GM23248 (cell line): ENCODE results near the gene AVP. TPM values are rescaled to one million over a fixed set of nuclear protein-coding genes. Genes with fewer than 3 reads are reported as not detected.
"Not testable (repeated sequence)": the region's sequence is repeated elsewhere in the genome, so short reads cannot be mapped to it uniquely, and the experiment has no call there.

ENCODE experiments used
- DNase-seq: peaks from one replicate; pipeline ENCODE4 v3.0.0-alpha.2; 2015
- H2AFZ ChIP-seq: fragments of 200-600 bp; sonication (generic); 2 replicates; pipeline ENCODE4 v1.6.1; 2016; ENCODE audit warnings: antibody characterized with exemption
- H3F3A ChIP-seq: fragments of 200-600 bp; sonication (generic); 2 replicates; pipeline ENCODE4 v1.6.1; 2016; ENCODE audit warnings: mild to moderate bottlenecking, antibody characterized with exemption, mixed run types; ENCODE audit not compliant: insufficient read depth
- H3K27ac ChIP-seq: fragments of 200-600 bp; sonication (generic); 2 replicates; pipeline ENCODE4 v1.5.1; 2016; ENCODE audit warnings: mild to moderate bottlenecking
- H3K27me3 ChIP-seq: fragments of 200-600 bp; sonication (generic); replicated peaks from 2 replicates; pipeline ENCODE4 v1.6.1; 2016; ENCODE audit warnings: mild to moderate bottlenecking; ENCODE audit not compliant: insufficient read depth
- H3K36me3 ChIP-seq: fragments of 200-600 bp; sonication (generic); 2 replicates; pipeline ENCODE4 v1.6.1; 2016; ENCODE audit warnings: low read depth, mild to moderate bottlenecking
- H3K4me1 ChIP-seq: fragments of 200-600 bp; sonication (generic); 2 replicates; pipeline ENCODE4 v1.6.1; 2016; ENCODE audit warnings: mild to moderate bottlenecking; ENCODE audit not compliant: insufficient read depth
- H3K4me2 ChIP-seq: fragments of 200-600 bp; sonication (generic); one replicate; pipeline ENCODE4 v1.6.1; 2016; ENCODE audit warnings: mild to moderate bottlenecking; ENCODE audit not compliant: unreplicated experiment
- H3K4me3 ChIP-seq: fragments of 200-600 bp; sonication (generic); 2 replicates; pipeline ENCODE4 v1.5.1; 2016; ENCODE audit warnings: mild to moderate bottlenecking
- H3K79me2 ChIP-seq: fragments of 200-600 bp; sonication (generic); 2 replicates; pipeline ENCODE4 v1.6.1; 2016; ENCODE audit warnings: mild to moderate bottlenecking; ENCODE audit not compliant: insufficient read depth
- H3K9ac ChIP-seq: fragments of 200-600 bp; sonication (generic); 2 replicates; pipeline ENCODE4 v1.6.1; 2016; ENCODE audit warnings: mild to moderate bottlenecking
- H3K9me2 ChIP-seq: fragments of 200-600 bp; sonication (generic); 2 replicates; pipeline ENCODE4 v1.6.1; 2016; ENCODE audit warnings: mixed run types, mild to moderate bottlenecking, moderate library complexity; ENCODE audit not compliant: insufficient read depth
- H3K9me3 ChIP-seq: fragments of 200-600 bp; sonication (generic); one replicate; pipeline ENCODE4 v1.6.1; 2017; ENCODE audit warnings: low read depth
- H4K20me1 ChIP-seq: fragments of 200-600 bp; sonication (generic); 2 replicates; pipeline ENCODE4 v1.6.0; 2016; ENCODE audit not compliant: insufficient read depth
- EZH2 ChIP-seq: fragments of 200-600 bp; sonication (generic); IDR thresholded peaks from 2 replicates; pipeline ENCODE4 v1.6.1; 2018; ENCODE audit warnings: antibody characterized with exemption, mild to moderate bottlenecking; ENCODE audit not compliant: insufficient read depth, poor library complexity, severe bottlenecking
- EZH2phosphoT487 ChIP-seq: fragments of 200-600 bp; sonication (generic); IDR thresholded peaks from 2 replicates; pipeline ENCODE4 v1.6.1; 2018; ENCODE audit warnings: antibody characterized with exemption, moderate library complexity, mild to moderate bottlenecking, low read depth; ENCODE audit not compliant: insufficient read depth
- WGBS, 2 experiments: methylation state at CpG; one replicate each; pipeline ENCODE4 v1.1.6; 2015 to 2017; ENCODE audit warnings: low lambda C conversion rate in 2 of 2, low coverage in 1 of 2; ENCODE audit errors: missing lambda C conversion rate in 2 of 2; 5-methylcytosine and 5-hydroxymethylcytosine counted together
- in situ Hi-C: fragments of 300-500 bp; cut with MboI; formaldehyde crosslinking; loops from 2 replicates; pipeline ENCODE4 v1.15.0; 2020
- polyA plus RNA-seq: library from polyadenylated mRNA; unstranded; fragments of >200 nt; fragmentation: Nextera tagmentation; extraction: Ambion mirVana; gene quantifications from 2 replicates; pipeline ENCODE4 v1.2.1, GENCODE V29; 2016
- total RNA-seq: library from RNA; depleted of rRNA; stranded (reverse); fragments of >200 nt; shearing (Covaris generic); gene quantifications from 2 replicates; pipeline ENCODE4 v1.2.3, GENCODE V29; 2014

The AVP gene
- total and polyA plus RNA-seq, 2 experiments from 2014 or later: not detected

DNA sequence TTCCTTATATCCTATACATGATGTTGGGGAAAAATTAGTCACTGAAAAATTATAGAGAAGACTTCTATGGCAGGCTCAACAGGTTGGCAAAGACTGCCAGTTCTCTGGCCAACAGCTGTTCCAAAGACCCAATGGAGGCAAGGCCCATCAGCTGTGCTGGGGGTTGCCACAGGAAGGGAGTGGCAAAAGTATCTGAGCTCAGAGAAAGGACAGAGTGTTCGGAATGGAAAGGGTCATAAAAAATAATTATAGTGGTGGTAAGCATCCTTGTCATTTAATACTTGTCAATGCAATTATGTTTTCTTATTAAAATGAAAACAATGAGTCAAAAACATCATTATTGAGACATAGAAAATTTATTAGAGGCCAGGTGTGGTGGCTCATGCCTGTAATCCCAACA lies 39.0 kb upstream of the AVP start:
- H4K20me1 ChIP-seq: no peaks in the 10 kb centered on the region
- H3K4me3 ChIP-seq: no peak overlapping the region
- no peak overlapping the region for H3K4me2 ChIP-seq
- H3K9ac ChIP-seq: no peak overlapping the region
- no peaks in the 10 kb centered on the region for H3K36me3 ChIP-seq
- H3K79me2 ChIP-seq: peaks cover 19% of the 10 kb centered on the region; the same call in 1 of the 2 replicates
- 63 to 76% methylated on average over 1 of the region's 1 CpG for WGBS, 2 experiments
- in situ Hi-C loops: no loop called here
- DNase-seq: no peak
- H3K27ac ChIP-seq: no peak overlapping the region
- no peaks in the 10 kb centered on the region for H3K27me3 ChIP-seq
- no peaks in the 10 kb centered on the region for H3K9me2 ChIP-seq
- H3F3A ChIP-seq: no peaks in the 10 kb centered on the region
- no peaks in the 10 kb centered on the region for H3K9me3 ChIP-seq
- no peak for TF ChIP-seq EZH2phosphoT487
- no peak for TF ChIP-seq EZH2
- H3K4me1 ChIP-seq: no peaks in the 10 kb centered on the region
- no peak overlapping the region for H2AFZ ChIP-seq

- no peaks in the 10 kb centered on the region for H4K20me1 ChIP-seq
- H3K9me3 ChIP-seq: no peaks in the 10 kb centered on the region
- H3K27ac ChIP-seq: no peak overlapping the region
- TF ChIP-seq EZH2phosphoT487 (no peak), EZH2 (no peak)
- no peak overlapping the region for H3K9ac ChIP-seq
- no peaks in the 10 kb centered on the region for H3K9me2 ChIP-seq
- no peak overlapping the region for H2AFZ ChIP-seq
- H3K4me2 ChIP-seq: no peak overlapping the region
- H3K4me1 ChIP-seq: no peaks in the 10 kb centered on the region
- H3K27me3 ChIP-seq: no peaks in the 10 kb centered on the region
- no peaks in the 10 kb centered on the region for H3K36me3 ChIP-seq
- no peak overlapping the region for H3K4me3 ChIP-seq
- no peaks in the 10 kb centered on the region for H3F3A ChIP-seq
- 0 out of 2 replicates have a peak, but pooled peaks cover 6% of the 10 kb centered on the region for H3K79me2 ChIP-seq
- 93 to 94% methylated on average over 12 of the region's 12 CpGs for WGBS, 2 experiments
- in situ Hi-C loops: no loop called here
- no peak for DNase-seq
Observed at GRCh38 chr20:3121955-3122610, 37.6 kb upstream of the AVP start.

DNA sequence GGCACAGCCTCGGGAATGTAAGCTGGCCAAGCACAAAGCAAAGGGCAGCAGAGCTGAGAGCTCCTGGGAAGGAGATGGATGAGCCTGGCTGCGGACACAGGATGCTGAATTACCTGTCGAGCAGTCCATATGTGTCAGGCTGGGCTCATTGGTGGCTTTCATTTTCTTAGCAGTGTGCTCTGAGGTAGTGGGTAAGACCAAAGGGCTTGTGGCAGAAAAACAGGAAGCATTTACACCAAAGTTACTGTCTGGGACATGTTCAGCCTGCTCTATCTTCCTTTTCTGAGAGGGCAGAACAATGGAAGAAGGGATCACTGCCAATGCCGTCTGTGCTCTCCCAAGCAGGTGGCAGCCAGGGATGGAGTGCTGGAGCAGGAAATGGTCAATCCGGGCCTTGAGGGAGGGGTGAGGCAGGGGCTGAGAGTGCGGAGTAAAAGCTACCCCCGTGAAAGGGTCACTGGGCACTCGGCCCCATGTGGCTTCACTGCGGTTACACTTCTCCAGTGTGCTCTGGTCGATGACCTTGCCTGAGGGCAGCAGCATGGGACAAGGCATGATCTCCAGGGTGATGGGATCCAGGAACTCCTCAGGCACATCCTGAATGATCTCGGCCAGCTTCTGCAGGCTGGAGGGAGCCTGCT lies 36.9 kb upstream of the AVP start:
- 90 to 95% methylated on average over 11 of the region's 11 CpGs for WGBS, 2 experiments

DNA sequence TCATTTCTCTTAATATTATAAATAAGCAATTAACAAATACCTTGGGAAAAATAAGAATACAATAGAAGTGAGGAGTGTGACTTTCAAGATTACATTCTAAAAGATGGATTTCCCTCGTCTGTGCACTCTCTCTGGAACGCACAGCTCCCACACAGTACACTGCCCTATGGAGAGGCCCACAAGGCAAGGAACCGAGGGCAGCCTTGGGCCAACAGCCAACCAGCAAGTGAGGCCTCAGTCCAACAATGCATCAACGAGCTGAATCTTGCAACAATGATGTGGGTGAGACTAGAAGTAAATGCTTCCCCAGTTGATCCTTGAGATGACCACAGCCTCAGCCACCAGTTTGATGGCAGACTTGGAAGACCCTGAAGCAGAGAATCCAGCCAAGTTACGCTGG lies 34.5 kb upstream of the AVP start:
- Histone ChIP-seq H3K4me1 (no peaks in the 10 kb centered on the region), H2AFZ (no peak overlapping the region), H3K4me3 (no peak overlapping the region), H3K4me2 (no peak overlapping the region), H3K27me3 (no peaks in the 10 kb centered on the region), H3F3A (no peaks in the 10 kb centered on the region), H3K36me3 (no peaks in the 10 kb centered on the region), H3K79me2 (no peaks in the 10 kb centered on the region), H3K27ac (no peak overlapping the region), H3K9ac (no peak overlapping the region), H3K9me3 (no peaks in the 10 kb centered on the region), H4K20me1 (no peaks in the 10 kb centered on the region), H3K9me2 (no peaks in the 10 kb centered on the region)
- no peak for TF ChIP-seq EZH2
- no peak for TF ChIP-seq EZH2phosphoT487
- in situ Hi-C loops: no loop called here
- 56 to 61% methylated on average over 5 of the region's 5 CpGs for WGBS, 2 experiments
- peak; percentile 18 for DNase-seq

More for the DNA sequence above, 36.9 kb upstream of the AVP start:
- TF ChIP-seq EZH2phosphoT487 (no peak), EZH2 (no peak)
- Histone ChIP-seq H3K9me3 (no peaks in the 10 kb centered on the region), H4K20me1 (no peaks in the 10 kb centered on the region), H3F3A (no peaks in the 10 kb centered on the region), H3K79me2 (no peaks in the 10 kb centered on the region), H3K4me1 (no peaks in the 10 kb centered on the region), H3K9ac (no peak overlapping the region), H2AFZ (no peak overlapping the region), H3K9me2 (no peaks in the 10 kb centered on the region), H3K4me2 (no peak overlapping the region), H3K27ac (no peak overlapping the region), H3K4me3 (no peak overlapping the region), H3K27me3 (no peaks in the 10 kb centered on the region), H3K36me3 (no peaks in the 10 kb centered on the region)
- no peak for DNase-seq
- in situ Hi-C loops: no loop called here

DNA sequence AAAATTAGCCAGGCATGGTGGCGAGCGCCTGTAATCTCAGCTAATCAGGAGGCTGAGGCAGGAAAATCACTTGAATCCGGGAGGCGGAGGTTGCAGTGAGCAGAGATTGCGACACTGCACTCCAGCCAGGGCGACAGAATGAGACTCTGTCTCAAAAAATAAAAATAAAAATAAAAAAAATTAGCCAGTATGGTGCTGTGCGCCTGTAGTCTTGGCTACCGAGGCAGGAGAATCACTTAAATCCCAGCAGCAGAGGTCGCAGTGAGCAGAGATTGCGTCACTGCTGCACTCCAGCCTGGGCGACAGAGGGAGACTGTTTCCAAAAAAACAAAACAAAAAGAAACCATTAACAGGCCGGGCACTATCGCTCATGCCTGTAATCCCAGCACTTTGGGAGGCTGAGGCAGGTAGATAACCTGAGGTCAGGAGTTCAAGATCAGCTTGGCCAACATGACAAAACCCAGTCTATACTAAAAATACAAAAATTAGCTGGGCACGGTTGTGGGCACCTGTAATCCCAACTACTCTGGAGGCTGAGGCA lies 33.4 kb upstream of the AVP start:
- H3K4me1 ChIP-seq, H3F3A ChIP-seq, H3K9me2 ChIP-seq, H4K20me1 ChIP-seq, H3K27me3 ChIP-seq, H3K36me3 ChIP-seq, H3K79me2 ChIP-seq, H3K9me3 ChIP-seq, in situ Hi-C loops: not testable (repeated sequence)
- H3K9ac ChIP-seq: peak overlapping the region; percentile 59
- peak overlapping the region; percentile 53 for H3K27ac ChIP-seq
- H3K4me3 ChIP-seq: peak overlapping the region; percentile 46
- H2AFZ ChIP-seq: peak overlapping the region; percentile 50
- 38 to 40% methylated on average over 14 of the region's 14 CpGs for WGBS, 2 experiments
- peak; percentile 84 for DNase-seq
- H3K4me2 ChIP-seq: peak overlapping the region; percentile 20
